Neural cell (in vitro differentiated cells): ENCODE results near the gene IGF2BP2. TPM values are rescaled to one million over a fixed set of nuclear protein-coding genes. Genes with fewer than 3 reads are reported as not detected.

Experiments
- H2AFZ ChIP-seq: fragments of 200-600, 300-800 bp; sonication (generic), shearing (Covaris generic); 2 replicates; pipeline ENCODE4 v1.6.0; 2014; ENCODE audit warnings: low read depth, mild to moderate bottlenecking, antibody characterized with exemption, low read length, moderate library complexity
- H3F3A ChIP-seq: fragments of 200-600 bp; shearing (Covaris generic); 2 replicates; pipeline ENCODE4 v1.6.1; 2016; ENCODE audit warnings: mild to moderate bottlenecking, moderate library complexity, mixed read lengths, antibody characterized with exemption, low read length; ENCODE audit not compliant: insufficient read depth, poor library complexity, severe bottlenecking
- H3K27ac ChIP-seq: fragments of 200-600, 300-800 bp; sonication (generic), shearing (Covaris generic); 2 replicates; pipeline ENCODE4 v1.5.1; 2014; ENCODE audit warnings: mild to moderate bottlenecking, low read length, moderate library complexity
- H3K27me3 ChIP-seq: fragments of 300-800, 200-600 bp; sonication (generic), shearing (Covaris generic); 2 replicates; pipeline ENCODE4 v1.6.0; 2014; ENCODE audit warnings: mild to moderate bottlenecking, low read depth, low read length, moderate library complexity; ENCODE audit not compliant: insufficient read depth
- H3K36me3 ChIP-seq: fragments of 300-800, 200-600 bp; sonication (generic), shearing (Covaris generic); 2 replicates; pipeline ENCODE4 v1.5.1; 2014; ENCODE audit warnings: mild to moderate bottlenecking, antibody characterized with exemption, low read length, moderate library complexity; ENCODE audit not compliant: insufficient read depth
- H3K4me2 ChIP-seq: fragments of 300-800, 200-600 bp; sonication (generic), shearing (Covaris generic); 2 replicates; pipeline ENCODE4 v1.6.0; 2014; ENCODE audit warnings: mild to moderate bottlenecking, low read length
- H3K4me3 ChIP-seq: fragments of 300-800, 200-600 bp; sonication (generic), shearing (Covaris generic); 2 replicates; pipeline ENCODE4 v1.5.1; 2014; ENCODE audit warnings: mild to moderate bottlenecking, low read length, moderate library complexity
- H3K79me2 ChIP-seq: fragments of 200-600 bp; shearing (Covaris generic); replicated peaks from 2 replicates; pipeline ENCODE4 v1.6.0; 2014; ENCODE audit warnings: mild to moderate bottlenecking, low read length, moderate library complexity; ENCODE audit not compliant: insufficient read depth
- H3K9ac ChIP-seq: fragments of 300-800, 200-600 bp; sonication (generic), shearing (Covaris generic); 2 replicates; pipeline ENCODE4 v1.6.1; 2016; ENCODE audit warnings: mild to moderate bottlenecking, low read length, mixed read lengths
- H3K9me2 ChIP-seq: fragments of 200-600 bp; shearing (Covaris generic); 2 replicates; pipeline ENCODE4 v1.6.1; 2016; ENCODE audit warnings: mild to moderate bottlenecking, low read length, mixed read lengths; ENCODE audit not compliant: insufficient read depth
- H3K9me3 ChIP-seq: fragments of 200-600, 300-800 bp; sonication (generic), shearing (Covaris generic); 2 replicates; pipeline ENCODE4 v1.6.1; 2016; ENCODE audit warnings: mild to moderate bottlenecking, mixed run types, low read length, moderate library complexity, mixed read lengths
- H4K20me1 ChIP-seq: fragments of 200-600 bp; shearing (Covaris generic); 2 replicates; pipeline ENCODE4 v1.6.1; 2016; ENCODE audit warnings: mild to moderate bottlenecking, mixed run types; ENCODE audit not compliant: insufficient read depth
- EP300 ChIP-seq: fragments of 450-650 bp; conservative IDR thresholded peaks from 2 replicates; pipeline ENCODE4 v1.6.1; 2014; ENCODE audit warnings: antibody characterized with exemption, mild to moderate bottlenecking, moderate library complexity; ENCODE audit not compliant: poor library complexity, severe bottlenecking
- EZH2 ChIP-seq: fragments of 200-600, 300-800 bp; shearing (Covaris generic), sonication (generic); IDR thresholded peaks from 2 replicates; pipeline ENCODE4 v1.6.1; 2014; ENCODE audit warnings: antibody characterized with exemption, low read length, borderline replicate concordance, mild to moderate bottlenecking; ENCODE audit not compliant: insufficient read depth, poor library complexity, severe bottlenecking
- MXI1 ChIP-seq: fragments of 450-650 bp; conservative IDR thresholded peaks from 2 replicates; pipeline ENCODE4 v1.6.1; 2014; ENCODE audit warnings: antibody characterized with exemption, mild to moderate bottlenecking; ENCODE audit not compliant: poor library complexity, severe bottlenecking
- POLR2AphosphoS5 ChIP-seq: IDR thresholded peaks from 2 replicates; pipeline ENCODE4 v1.6.1; 2012
- RAD21 ChIP-seq: fragments of 450-650 bp; conservative IDR thresholded peaks from 2 replicates; pipeline ENCODE4 v1.6.1; 2014; ENCODE audit warnings: antibody characterized with exemption, mild to moderate bottlenecking, moderate library complexity
- SMC3 ChIP-seq: fragments of 450-650 bp; conservative IDR thresholded peaks from 2 replicates; pipeline ENCODE4 v1.6.1; 2014; ENCODE audit warnings: antibody characterized with exemption, mild to moderate bottlenecking, moderate library complexity; ENCODE audit not compliant: poor library complexity
- TAF1 ChIP-seq: IDR thresholded peaks from 2 replicates; pipeline ENCODE4 v1.6.1; 2012; ENCODE audit warnings: low read depth
- polyA plus RNA-seq: library from polyadenylated mRNA; depleted of rRNA; stranded (reverse); fragments of >200 nt; gene quantifications from 2 replicates; pipeline ENCODE4 v1.2.3, GENCODE V29; 2014
- TF ChIP-seq, protein P1 (sequence below): IDR thresholded peaks from 2 replicates; pipeline ENCODE4 v1.6.1; 2012; ENCODE audit warnings: borderline replicate concordance
- TF ChIP-seq, protein P2 (sequence below): fragments of 450-650 bp; IDR thresholded peaks from 2 replicates; pipeline ENCODE4 v1.5.1; 2014; ENCODE audit warnings: antibody characterized with exemption, mild to moderate bottlenecking, moderate library complexity; ENCODE audit not compliant: poor library complexity, severe bottlenecking

Gene IGF2BP2
- polyA plus RNA-seq, 1 donor from 2014 or later: 46.6 TPM

DNA sequence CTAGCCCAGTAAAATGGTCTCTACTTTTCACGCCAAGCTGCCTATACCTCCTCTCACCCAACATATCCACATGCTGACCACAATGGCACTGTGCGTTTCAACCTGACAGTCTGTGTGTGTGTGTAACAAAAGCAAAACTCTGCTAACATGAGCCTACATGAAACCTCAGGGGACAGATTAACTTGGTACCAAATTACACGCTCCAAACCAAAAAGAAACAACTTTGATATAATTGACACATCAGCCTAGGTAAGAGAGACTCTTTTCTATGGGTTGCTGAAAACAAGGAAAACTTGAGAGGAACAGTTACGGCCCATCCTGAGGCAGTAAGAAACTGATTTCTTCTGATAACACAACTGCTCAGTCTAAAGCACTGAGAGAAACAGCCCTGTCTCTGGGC, 31.5 kb downstream of the IGF2BP2 start:
- Histone ChIP-seq H3K79me2 (peaks cover 89% of the 10 kb centered on the region), H2AFZ (no peak overlapping the region), H3K4me2 (no peak overlapping the region), H3K9ac (no peak overlapping the region), H3K27ac (no peak overlapping the region), H3K4me3 (no peak overlapping the region), H3K27me3 (no peaks in the 10 kb centered on the region), H3K9me3 (no peaks in the 10 kb centered on the region), H3K9me2 (no peaks in the 10 kb centered on the region), H3F3A (no peaks in the 10 kb centered on the region), H4K20me1 (peaks cover 14% of the 10 kb centered on the region), H3K36me3 (no peaks in the 10 kb centered on the region)
- no peak for TF ChIP-seq TAF1
- TF ChIP-seq EZH2: no peak
- no peak for TF ChIP-seq SMC3
- TF ChIP-seq POLR2AphosphoS5: no peak
- TF ChIP-seq, protein P1, sequence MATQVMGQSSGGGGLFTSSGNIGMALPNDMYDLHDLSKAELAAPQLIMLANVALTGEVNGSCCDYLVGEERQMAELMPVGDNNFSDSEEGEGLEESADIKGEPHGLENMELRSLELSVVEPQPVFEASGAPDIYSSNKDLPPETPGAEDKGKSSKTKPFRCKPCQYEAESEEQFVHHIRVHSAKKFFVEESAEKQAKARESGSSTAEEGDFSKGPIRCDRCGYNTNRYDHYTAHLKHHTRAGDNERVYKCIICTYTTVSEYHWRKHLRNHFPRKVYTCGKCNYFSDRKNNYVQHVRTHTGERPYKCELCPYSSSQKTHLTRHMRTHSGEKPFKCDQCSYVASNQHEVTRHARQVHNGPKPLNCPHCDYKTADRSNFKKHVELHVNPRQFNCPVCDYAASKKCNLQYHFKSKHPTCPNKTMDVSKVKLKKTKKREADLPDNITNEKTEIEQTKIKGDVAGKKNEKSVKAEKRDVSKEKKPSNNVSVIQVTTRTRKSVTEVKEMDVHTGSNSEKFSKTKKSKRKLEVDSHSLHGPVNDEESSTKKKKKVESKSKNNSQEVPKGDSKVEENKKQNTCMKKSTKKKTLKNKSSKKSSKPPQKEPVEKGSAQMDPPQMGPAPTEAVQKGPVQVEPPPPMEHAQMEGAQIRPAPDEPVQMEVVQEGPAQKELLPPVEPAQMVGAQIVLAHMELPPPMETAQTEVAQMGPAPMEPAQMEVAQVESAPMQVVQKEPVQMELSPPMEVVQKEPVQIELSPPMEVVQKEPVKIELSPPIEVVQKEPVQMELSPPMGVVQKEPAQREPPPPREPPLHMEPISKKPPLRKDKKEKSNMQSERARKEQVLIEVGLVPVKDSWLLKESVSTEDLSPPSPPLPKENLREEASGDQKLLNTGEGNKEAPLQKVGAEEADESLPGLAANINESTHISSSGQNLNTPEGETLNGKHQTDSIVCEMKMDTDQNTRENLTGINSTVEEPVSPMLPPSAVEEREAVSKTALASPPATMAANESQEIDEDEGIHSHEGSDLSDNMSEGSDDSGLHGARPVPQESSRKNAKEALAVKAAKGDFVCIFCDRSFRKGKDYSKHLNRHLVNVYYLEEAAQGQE: no peak
- TF ChIP-seq RAD21: no peak
- TF ChIP-seq EP300: no peak
- no peak for TF ChIP-seq MXI1
- TF ChIP-seq, protein P2, sequence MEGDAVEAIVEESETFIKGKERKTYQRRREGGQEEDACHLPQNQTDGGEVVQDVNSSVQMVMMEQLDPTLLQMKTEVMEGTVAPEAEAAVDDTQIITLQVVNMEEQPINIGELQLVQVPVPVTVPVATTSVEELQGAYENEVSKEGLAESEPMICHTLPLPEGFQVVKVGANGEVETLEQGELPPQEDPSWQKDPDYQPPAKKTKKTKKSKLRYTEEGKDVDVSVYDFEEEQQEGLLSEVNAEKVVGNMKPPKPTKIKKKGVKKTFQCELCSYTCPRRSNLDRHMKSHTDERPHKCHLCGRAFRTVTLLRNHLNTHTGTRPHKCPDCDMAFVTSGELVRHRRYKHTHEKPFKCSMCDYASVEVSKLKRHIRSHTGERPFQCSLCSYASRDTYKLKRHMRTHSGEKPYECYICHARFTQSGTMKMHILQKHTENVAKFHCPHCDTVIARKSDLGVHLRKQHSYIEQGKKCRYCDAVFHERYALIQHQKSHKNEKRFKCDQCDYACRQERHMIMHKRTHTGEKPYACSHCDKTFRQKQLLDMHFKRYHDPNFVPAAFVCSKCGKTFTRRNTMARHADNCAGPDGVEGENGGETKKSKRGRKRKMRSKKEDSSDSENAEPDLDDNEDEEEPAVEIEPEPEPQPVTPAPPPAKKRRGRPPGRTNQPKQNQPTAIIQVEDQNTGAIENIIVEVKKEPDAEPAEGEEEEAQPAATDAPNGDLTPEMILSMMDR: no peak

DNA sequence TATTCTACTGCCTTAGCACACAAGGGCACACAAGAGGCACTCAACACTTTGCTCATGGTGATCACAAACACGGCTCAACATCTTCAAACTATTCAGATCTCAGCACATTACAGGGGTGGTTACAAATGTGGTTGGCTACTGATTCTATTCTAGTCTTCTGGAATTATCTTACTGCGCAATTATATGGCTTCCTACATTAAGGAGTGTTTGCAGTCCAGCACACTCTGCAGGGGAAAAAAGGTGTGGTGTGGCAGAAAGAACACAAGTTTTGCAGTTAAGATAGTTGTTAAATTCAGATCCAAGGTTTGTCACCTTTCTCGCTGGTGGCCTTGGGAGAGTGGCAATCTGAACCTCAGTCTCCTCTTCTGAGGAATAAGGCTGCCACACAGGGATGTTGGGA, 31.9 kb downstream of the IGF2BP2 start:
- Histone ChIP-seq H3F3A (no peaks in the 10 kb centered on the region), H3K27ac (no peak overlapping the region), H3K9me3 (no peaks in the 10 kb centered on the region), H3K36me3 (no peaks in the 10 kb centered on the region), H2AFZ (no peak overlapping the region), H3K4me3 (no peak overlapping the region), H3K9ac (no peak overlapping the region), H3K9me2 (no peaks in the 10 kb centered on the region), H3K4me2 (no peak overlapping the region), H3K27me3 (no peaks in the 10 kb centered on the region), H4K20me1 (peaks cover 14% of the 10 kb centered on the region), H3K79me2 (peaks cover 89% of the 10 kb centered on the region)
- TF ChIP-seq EP300: no peak
- no peak for TF ChIP-seq TAF1
- no peak for TF ChIP-seq POLR2AphosphoS5
- TF ChIP-seq EZH2: no peak
- TF ChIP-seq, protein P1: no peak
- TF ChIP-seq SMC3: no peak
- no peak for TF ChIP-seq RAD21
